K562 (cell line): Measurements from ENCODE around the gene ROBO1. TPM values are rescaled to one million over a fixed set of nuclear protein-coding genes. Genes with fewer than 3 reads are reported as not detected.

Experiments used
- ATAC-seq: fragments of 200-7000 bp; cut with Tn5 transposase; 3 replicates; pipeline ENCODE4 v1.9.1; 2020; ENCODE audit warnings: moderate library complexity
- BruUV-seq: library from RNA; stranded (reverse); fragments of 400-500 nt; replicated peaks from 2 replicates; lab custom pipeline; 2021; lab: Mats Ljungman, UMichigan
- CTCF ChIA-PET: fragments of 300-600 bp; formaldehyde crosslinking; extraction: SDS; loops from one replicate; lab custom pipeline; 2021; ENCODE audit warnings: low intra/inter-chr PET ratio; lab: Yijun Ruan, JAX
- POLR2A ChIA-PET: fragments of 300-600, 350-650 bp; sonication (Branson Sonifier 250); formaldehyde crosslinking; extraction: SDS; loops from one replicate; lab custom pipeline; 2021; ENCODE audit warnings: antibody characterized with exemption, inconsistent platforms; lab: Yijun Ruan, JAX
- DNase-seq, 4 experiments: peaks; one replicate each; pipeline versions ENCODE4 v3.0.0 to v3.0.0-alpha.2; 2011 to 2018; ENCODE audit warnings: low spot score in 3 of 4, mixed read lengths in 3 of 4; ENCODE audit errors: extremely low read depth in 1 of 4
- FAIRE-seq: peaks from 2 replicates; lab custom pipeline; 2011; peaks lifted over from hg19 to GRCh38; lab: Jason Lieb, UNC
- H2AFZ ChIP-seq: 2 replicates; pipeline ENCODE4 v1.6.0; 2011; ENCODE audit warnings: low read depth, low read length, control low read depth, inconsistent platforms
- H3K27ac ChIP-seq: fragments of 200-600 bp; 3 replicates; pipeline ENCODE4 v1.8.0; 2011; ENCODE audit warnings: low read depth, mild to moderate bottlenecking, control low read depth, inconsistent platforms, low read length, moderate library complexity, mixed read lengths; ENCODE audit errors: extremely low read depth
- H3K27me3 ChIP-seq, 2 experiments: fragments of 300-600 bp in 1 of 2; 2 replicates in 1 of 2; 3 replicates in 1 of 2; pipeline versions ENCODE4 v1.6.0 to v1.8.0; 2011; ENCODE audit warnings: inconsistent platforms in 2 of 2, low read length in 2 of 2, mild to moderate bottlenecking in 1 of 2, mixed read lengths in 1 of 2, moderate library complexity in 1 of 2; ENCODE audit not compliant: control insufficient read depth in 2 of 2, insufficient read depth in 2 of 2
- H3K36me3 ChIP-seq: fragments of 300-600 bp; 3 replicates; pipeline ENCODE4 v1.8.0; 2011; ENCODE audit warnings: mild to moderate bottlenecking, low read length, inconsistent platforms; ENCODE audit not compliant: control insufficient read depth, insufficient read depth
- H3K4me1 ChIP-seq, 2 experiments: fragments of 200-600 bp in 1 of 2; replicated peaks in 1 of 2; 2 replicates in 1 of 2; 3 replicates in 1 of 2; pipeline versions ENCODE4 v1.5.1 to v1.8.0; 2011; ENCODE audit warnings: inconsistent platforms in 2 of 2, low read length in 2 of 2, mild to moderate bottlenecking in 1 of 2, mixed read lengths in 1 of 2, moderate library complexity in 1 of 2; ENCODE audit not compliant: control insufficient read depth in 2 of 2, insufficient read depth in 2 of 2
- H3K4me2 ChIP-seq: 2 replicates; pipeline ENCODE4 v1.6.1; 2011; ENCODE audit warnings: low read length, control low read depth, inconsistent platforms, mixed read lengths; ENCODE audit not compliant: insufficient read depth
- H3K4me3 ChIP-seq: fragments of 200-600 bp; sonication (generic), shearing (Covaris generic); 2 replicates; pipeline ENCODE4 v1.5.1; 2016; ENCODE audit warnings: control low read depth, inconsistent platforms
- H3K79me2 ChIP-seq: fragments of 200-600 bp; 3 replicates; pipeline ENCODE4 v1.8.0; 2011; ENCODE audit warnings: low read length, inconsistent platforms; ENCODE audit not compliant: control insufficient read depth, insufficient read depth
- H3K9ac ChIP-seq, 2 experiments: 2 replicates each; pipeline versions ENCODE4 v1.6.0 to v1.6.1; 2011; ENCODE audit warnings: low read depth in 2 of 2, low read length in 2 of 2, control low read depth in 1 of 2, inconsistent platforms in 1 of 2, mild to moderate bottlenecking in 1 of 2, mixed read lengths in 1 of 2; ENCODE audit not compliant: insufficient read depth in 1 of 2
- H3K9me1 ChIP-seq: one replicate; pipeline ENCODE4 v1.6.0; 2011; ENCODE audit warnings: inconsistent platforms, mild to moderate bottlenecking, low read length, moderate library complexity; ENCODE audit not compliant: control insufficient read depth, insufficient read depth
- H3K9me3 ChIP-seq: replicated peaks from 2 replicates; pipeline ENCODE4 v1.5.1; 2011; ENCODE audit warnings: low read depth, low read length, inconsistent platforms; ENCODE audit not compliant: control insufficient read depth, insufficient read depth
- H4K20me1 ChIP-seq: replicated peaks from 2 replicates; pipeline ENCODE4 v1.6.1; 2011; ENCODE audit warnings: low read length, inconsistent platforms, mixed read lengths; ENCODE audit not compliant: control insufficient read depth, insufficient read depth
- E2F3 ChIP-seq: fragments of 250-450 bp; sonication (Bioruptor Pico); IDR thresholded peaks from 2 replicates; pipeline ENCODE4 v1.4.0; 2020; ENCODE audit warnings: mild to moderate bottlenecking
- FOXA1 ChIP-seq: fragments of 450-650 bp; IDR thresholded peaks from 2 replicates; pipeline ENCODE4 v1.6.1; 2016; ENCODE audit warnings: mild to moderate bottlenecking, borderline replicate concordance
- GABPB2 ChIP-seq: fragments of 250-450 bp; sonication (Bioruptor Pico); conservative IDR thresholded peaks from 2 replicates; pipeline ENCODE4 v1.5.1; 2021; ENCODE audit warnings: mild to moderate bottlenecking
- HLTF ChIP-seq: fragments of 450-650 bp; IDR thresholded peaks from 2 replicates; pipeline ENCODE4 v1.6.1; 2016
- HMG20B ChIP-seq: fragments of 250-450 bp; sonication (Bioruptor Pico); IDR thresholded peaks from 2 replicates; pipeline ENCODE4 v1.5.0; 2021; ENCODE audit warnings: mild to moderate bottlenecking
- MYC ChIP-seq, 2 experiments: fragments of 250-450 bp in 1 of 2; sonication (Bioruptor Pico) in 1 of 2; IDR thresholded peaks; 2 replicates each; pipeline versions ENCODE4 v1.5.1 to v1.6.1; 2012 to 2021; ENCODE audit warnings: low read depth in 2 of 2, borderline replicate concordance in 1 of 2, improper control_type of control experiment in 1 of 2, low read length in 1 of 2, mild to moderate bottlenecking in 1 of 2, moderate library complexity in 1 of 2
- SOX6 ChIP-seq: fragments of 450-650 bp; IDR thresholded peaks from 2 replicates; pipeline ENCODE4 v1.6.1; 2014; ENCODE audit warnings: mild to moderate bottlenecking
- TBP ChIP-seq: optimal IDR thresholded peaks from 2 replicates; pipeline ENCODE3; 2011; ENCODE audit warnings: low read depth, low read length, improper control_type of control experiment
- ZNF431 ChIP-seq: sonication (generic); formaldehyde crosslinking; IDR thresholded peaks from 2 replicates; pipeline ENCODE4 v1.8.0; 2022; ENCODE audit warnings: mild to moderate bottlenecking, missing genetic modification reagents
- ZNF699 ChIP-seq: fragments of 250-450 bp; sonication (Bioruptor Pico); IDR thresholded peaks from 2 replicates; pipeline ENCODE4 v1.8.0; 2021; ENCODE audit warnings: mild to moderate bottlenecking, moderate library complexity; ENCODE audit not compliant: insufficient replicate concordance
- WGBS: fragments of 100-300 bp; shearing (Covaris generic); methylation state at CpG from one replicate; pipeline ENCODE4 v1.1.6; 2016; ENCODE audit warnings: low coverage, mixed read lengths; ENCODE audit not compliant: insufficient coverage; ENCODE audit errors: missing lambda C conversion rate; 5-methylcytosine and 5-hydroxymethylcytosine counted together
- in situ Hi-C: fragments of 300-500 bp; cut with MboI; formaldehyde crosslinking; loops from 4 replicates; pipeline ENCODE4 v1.15.0; 2018; ENCODE audit warnings: inconsistent platforms, mixed read lengths
- intact Hi-C: fragments of 100-400 bp; cut with micrococcal nuclease; formaldehyde crosslinking; loops from 2 replicates; pipeline ENCODE4 v1.14.2; 2022
- polyA plus RNA-seq, 8 experiments: library from polyadenylated mRNA; depleted of rRNA in 4 of 8; stranded (reverse) in 5 of 8; unstranded in 3 of 8; fragments of >200 nt; fragmentation: Nextera tagmentation in 2 of 8; fragmentation: Illumina TruSeq in 1 of 8; extraction: Ambion mirVana in 2 of 8; extraction: Trizol in 1 of 8; gene quantifications; 2 replicates each; pipeline versions ENCODE4 v1.2.1 to v1.2.3, GENCODE V29; 2011 to 2014; ENCODE audit warnings: inconsistent platforms in 1 of 8, missing spikeins in 1 of 8
- total RNA-seq, 7 experiments: library from RNA; depleted of rRNA in 6 of 7; stranded (reverse); fragments of >200 nt in 6 of 7; fragmentation: Illumina TruSeq in 2 of 7; extraction: Trizol in 2 of 7; gene quantifications; 2 replicates each; pipeline versions ENCODE4 v1.2.1 to v1.2.3, GENCODE V29; 2011 to 2021; ENCODE audit warnings: low replicate concordance in 1 of 7
- TF ChIP-seq, protein P1 (sequence below): sonication (generic); formaldehyde crosslinking; IDR thresholded peaks from 2 replicates; pipeline ENCODE4 v1.8.0; 2022; ENCODE audit warnings: mild to moderate bottlenecking, missing genetic modification reagents
- TF ChIP-seq, protein P2 (sequence below): fragments of 450-650 bp; IDR thresholded peaks from 2 replicates; pipeline ENCODE4 v1.6.1; 2016; ENCODE audit warnings: low read depth
- TF ChIP-seq, protein P3 (sequence below): IDR thresholded peaks from 2 replicates; pipeline ENCODE4 v1.6.1; 2014; ENCODE audit warnings: antibody characterized with exemption

ROBO1 gene
- total and polyA plus RNA-seq, 9 of the 15 experiments (the other 6 are each of a cell fraction or from before 2014, with no cell fraction given): 0.01 to 0.53 (median 0.17) TPM; not detected in 5

DNA sequence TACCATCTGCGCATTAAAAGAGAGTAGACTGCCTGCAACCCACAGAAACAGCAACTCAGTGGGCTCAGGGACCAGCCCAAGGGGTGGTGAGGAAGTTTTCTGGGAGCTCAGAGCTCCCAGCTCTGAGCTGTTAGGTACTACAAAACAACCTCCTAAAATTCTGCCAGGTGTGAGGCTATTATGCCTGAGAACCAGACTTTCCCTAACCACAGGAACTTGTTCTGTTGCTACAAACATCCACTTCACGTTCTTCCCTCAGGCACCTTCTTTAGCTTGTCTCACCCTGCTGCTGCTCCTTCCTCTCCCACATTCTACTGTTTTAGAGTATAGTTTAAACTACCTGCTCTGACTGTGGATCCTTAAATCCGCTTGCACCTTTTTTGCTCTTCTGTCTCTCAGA is 399.4 kb downstream of the ROBO1 start:
- ATAC-seq (no peak), FAIRE-seq (no peak), DNase-seq (no peak)
- POLR2A ChIA-PET: no interaction called here
- Histone ChIP-seq H2AFZ (no peak overlapping the region), H3K36me3 (no peaks in the 10 kb centered on the region), H3K4me1 (no peaks in the 10 kb centered on the region), H3K27me3 (no peaks in the 10 kb centered on the region), H3K9ac (no peak overlapping the region), H3K27ac (no peak overlapping the region), H3K9me1 (no peaks in the 10 kb centered on the region), H4K20me1 (no peaks in the 10 kb centered on the region), H3K79me2 (no peaks in the 10 kb centered on the region), H3K4me3 (no peak overlapping the region), H3K9me3 (no peaks in the 10 kb centered on the region), H3K4me2 (no peak overlapping the region)
- WGBS: 0% methylated on average over 3 of the region's 3 CpGs
- in situ Hi-C loops: no loop called here
- CTCF ChIA-PET: no interaction called here
- intact Hi-C loops: no loop called here
- no TSS peak for BruUV-seq
- TF ChIP-seq HMG20B (CRISPR knock-in tag) (no peak), ZNF699 (CRISPR knock-in tag) (no peak), MYC (IDR thresholded peaks at IDR 0.05; ENCODE audit: low read depth, low read length) (no peak), MYC (CRISPR knock-in tag; IDR thresholded peaks at IDR 0.05; ENCODE audit: borderline replicate concordance, low read depth) (no peak), ZNF431 (CRISPR knock-in tag) (no peak), E2F3 (CRISPR knock-in tag) (no peak), FOXA1 (no peak), TBP (no peak), GABPB2 (CRISPR knock-in tag) (no peak), HLTF (no peak), SOX6 (no peak)
- TF ChIP-seq, protein P1, sequence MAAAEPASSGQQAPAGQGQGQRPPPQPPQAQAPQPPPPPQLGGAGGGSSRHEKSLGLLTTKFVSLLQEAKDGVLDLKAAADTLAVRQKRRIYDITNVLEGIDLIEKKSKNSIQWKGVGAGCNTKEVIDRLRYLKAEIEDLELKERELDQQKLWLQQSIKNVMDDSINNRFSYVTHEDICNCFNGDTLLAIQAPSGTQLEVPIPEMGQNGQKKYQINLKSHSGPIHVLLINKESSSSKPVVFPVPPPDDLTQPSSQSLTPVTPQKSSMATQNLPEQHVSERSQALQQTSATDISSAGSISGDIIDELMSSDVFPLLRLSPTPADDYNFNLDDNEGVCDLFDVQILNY (CRISPR knock-in tag): no peak
- TF ChIP-seq, protein P2, sequence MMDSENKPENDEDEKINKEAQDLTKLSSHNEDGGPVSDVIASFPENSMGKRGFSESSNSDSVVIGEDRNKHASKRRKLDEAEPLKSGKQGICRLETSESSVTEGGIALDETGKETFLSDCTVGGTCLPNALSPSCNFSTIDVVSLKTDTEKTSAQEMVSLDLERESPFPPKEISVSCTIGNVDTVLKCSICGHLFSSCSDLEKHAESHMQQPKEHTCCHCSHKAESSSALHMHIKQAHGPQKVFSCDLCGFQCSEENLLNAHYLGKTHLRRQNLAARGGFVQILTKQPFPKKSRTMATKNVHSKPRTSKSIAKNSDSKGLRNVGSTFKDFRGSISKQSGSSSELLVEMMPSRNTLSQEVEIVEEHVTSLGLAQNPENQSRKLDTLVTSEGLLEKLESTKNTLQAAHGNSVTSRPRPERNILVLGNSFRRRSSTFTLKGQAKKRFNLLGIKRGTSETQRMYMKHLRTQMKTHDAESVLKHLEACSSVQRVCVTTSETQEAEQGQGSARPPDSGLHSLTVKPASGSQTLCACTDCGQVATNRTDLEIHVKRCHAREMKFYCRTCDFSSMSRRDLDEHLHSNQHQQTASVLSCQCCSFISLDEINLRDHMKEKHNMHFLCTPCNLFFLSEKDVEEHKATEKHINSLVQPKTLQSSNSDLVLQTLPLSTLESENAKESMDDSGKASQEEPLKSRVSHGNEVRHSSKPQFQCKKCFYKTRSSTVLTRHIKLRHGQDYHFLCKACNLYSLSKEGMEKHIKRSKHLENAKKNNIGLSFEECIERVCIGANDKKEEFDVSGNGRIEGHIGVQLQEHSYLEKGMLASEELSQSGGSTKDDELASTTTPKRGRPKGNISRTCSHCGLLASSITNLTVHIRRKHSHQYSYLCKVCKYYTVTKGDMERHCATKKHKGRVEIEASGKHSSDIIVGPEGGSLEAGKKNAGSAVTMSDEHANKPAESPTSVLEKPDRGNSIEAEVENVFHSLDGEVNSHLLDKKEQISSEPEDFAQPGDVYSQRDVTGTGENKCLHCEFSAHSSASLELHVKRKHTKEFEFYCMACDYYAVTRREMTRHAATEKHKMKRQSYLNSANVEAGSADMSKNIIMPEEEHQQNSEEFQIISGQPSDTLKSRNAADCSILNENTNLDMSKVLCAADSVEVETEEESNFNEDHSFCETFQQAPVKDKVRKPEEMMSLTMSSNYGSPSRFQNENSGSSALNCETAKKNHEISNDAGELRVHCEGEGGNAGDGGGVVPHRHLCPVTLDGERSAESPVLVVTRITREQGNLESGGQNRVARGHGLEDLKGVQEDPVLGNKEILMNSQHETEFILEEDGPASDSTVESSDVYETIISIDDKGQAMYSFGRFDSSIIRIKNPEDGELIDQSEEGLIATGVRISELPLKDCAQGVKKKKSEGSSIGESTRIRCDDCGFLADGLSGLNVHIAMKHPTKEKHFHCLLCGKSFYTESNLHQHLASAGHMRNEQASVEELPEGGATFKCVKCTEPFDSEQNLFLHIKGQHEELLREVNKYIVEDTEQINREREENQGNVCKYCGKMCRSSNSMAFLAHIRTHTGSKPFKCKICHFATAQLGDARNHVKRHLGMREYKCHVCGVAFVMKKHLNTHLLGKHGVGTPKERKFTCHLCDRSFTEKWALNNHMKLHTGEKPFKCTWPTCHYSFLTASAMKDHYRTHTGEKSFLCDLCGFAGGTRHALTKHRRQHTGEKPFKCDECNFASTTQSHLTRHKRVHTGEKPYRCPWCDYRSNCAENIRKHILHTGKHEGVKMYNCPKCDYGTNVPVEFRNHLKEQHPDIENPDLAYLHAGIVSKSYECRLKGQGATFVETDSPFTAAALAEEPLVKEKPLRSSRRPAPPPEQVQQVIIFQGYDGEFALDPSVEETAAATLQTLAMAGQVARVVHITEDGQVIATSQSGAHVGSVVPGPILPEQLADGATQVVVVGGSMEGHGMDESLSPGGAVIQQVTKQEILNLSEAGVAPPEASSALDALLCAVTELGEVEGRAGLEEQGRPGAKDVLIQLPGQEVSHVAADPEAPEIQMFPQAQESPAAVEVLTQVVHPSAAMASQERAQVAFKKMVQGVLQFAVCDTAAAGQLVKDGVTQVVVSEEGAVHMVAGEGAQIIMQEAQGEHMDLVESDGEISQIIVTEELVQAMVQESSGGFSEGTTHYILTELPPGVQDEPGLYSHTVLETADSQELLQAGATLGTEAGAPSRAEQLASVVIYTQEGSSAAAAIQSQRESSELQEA: no peak
- TF ChIP-seq, protein P3, sequence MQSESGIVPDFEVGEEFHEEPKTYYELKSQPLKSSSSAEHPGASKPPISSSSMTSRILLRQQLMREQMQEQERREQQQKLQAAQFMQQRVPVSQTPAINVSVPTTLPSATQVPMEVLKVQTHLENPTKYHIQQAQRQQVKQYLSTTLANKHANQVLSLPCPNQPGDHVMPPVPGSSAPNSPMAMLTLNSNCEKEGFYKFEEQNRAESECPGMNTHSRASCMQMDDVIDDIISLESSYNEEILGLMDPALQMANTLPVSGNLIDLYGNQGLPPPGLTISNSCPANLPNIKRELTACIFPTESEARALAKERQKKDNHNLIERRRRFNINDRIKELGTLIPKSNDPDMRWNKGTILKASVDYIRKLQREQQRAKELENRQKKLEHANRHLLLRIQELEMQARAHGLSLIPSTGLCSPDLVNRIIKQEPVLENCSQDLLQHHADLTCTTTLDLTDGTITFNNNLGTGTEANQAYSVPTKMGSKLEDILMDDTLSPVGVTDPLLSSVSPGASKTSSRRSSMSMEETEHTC: no peak
